ENCODE data around the gene IL20RA.

GRCh38 chr6:137016356-137016755, 28.4 kb downstream of the IL20RA start:
- no peak for TF ChIP-seq POLR2A (IDR thresholded peaks at IDR 0.05)
- no peak for TF ChIP-seq CTCF (IDR thresholded peaks at IDR 0.05)

All from vagina (tissue), 2 donors.